Psoas muscle (tissue), 8 donors: Measurements from ENCODE around the gene EARS2. TPM values are rescaled to one million over a fixed set of nuclear protein-coding genes. Genes with fewer than 3 reads are reported as not detected.

ENCODE experiments used
- ATAC-seq, 4 donors: fragments of 200-7000 bp; cut with Tn5 transposase; one replicate each; pipeline ENCODE4 v1.9.1; 2020; ENCODE audit warnings: moderate library complexity in 3 of 4, mild to moderate bottlenecking in 2 of 4
- DNase-seq, 2 donors: peaks; one replicate each; pipeline ENCODE4 v3.0.0-alpha.2; 2020
- H3K27ac ChIP-seq: fragments of 200-600 bp; one replicate; pipeline ENCODE4 v1.8.0; 2022
- H3K27me3 ChIP-seq, 3 donors: fragments of 200-600 bp in 1 of 3; one replicate each; pipeline versions ENCODE4 v1.6.1 to v1.8.0; 2013 to 2022; ENCODE audit warnings: low read length in 2 of 3, mild to moderate bottlenecking in 2 of 3, moderate library complexity in 1 of 3; ENCODE audit not compliant: insufficient read depth in 3 of 3
- H3K36me3 ChIP-seq, 2 donors: fragments of 200-600 bp in 1 of 2; one replicate each; pipeline versions ENCODE4 v1.6.1 to v1.8.0; 2013 to 2022; ENCODE audit warnings: low read depth in 1 of 2, mild to moderate bottlenecking in 1 of 2, moderate library complexity in 1 of 2; ENCODE audit not compliant: insufficient read depth in 1 of 2
- H3K4me1 ChIP-seq: fragments of 200-600 bp; one replicate; pipeline ENCODE4 v1.8.0; 2022
- H3K4me3 ChIP-seq: fragments of 200-600 bp; one replicate; pipeline ENCODE4 v1.8.0; 2022; ENCODE audit warnings: mild to moderate bottlenecking
- H3K9me3 ChIP-seq: fragments of 200-600 bp; one replicate; pipeline ENCODE4 v1.8.0; 2022
- WGBS, 3 donors: extraction: QIAGEN DNeasy Blood & Tissue Kit; methylation state at CpG; one replicate each; pipeline versions ENCODE4 v1.1.6 to v1.1.7; 2013; 5-methylcytosine and 5-hydroxymethylcytosine counted together
- intact Hi-C, 2 donors: fragments of 100-400 bp; cut with DNase I; formaldehyde crosslinking; loops; one replicate each; pipeline versions ENCODE4 v1.11.0 to v1.14.2; 2022
- polyA plus RNA-seq, 3 donors: library from polyadenylated mRNA; stranded (reverse); fragments of 200-250 nt; gene quantifications; one replicate each; pipeline ENCODE4 v1.2.3, GENCODE V29; 2013
- total RNA-seq, 4 donors: library from RNA; stranded (reverse); fragmentation: NEBNext Ultra II Directional in 2 of 4; extraction: Animal tissue kit (Norgen Biotek cat#: 25700) in 2 of 4; gene quantifications; one replicate each; pipeline versions ENCODE4 v1.2.1 to v1.2.4, GENCODE V29; 2021 to 2023
- TF ChIP-seq, protein P1 (sequence below): fragments of 200-600 bp; IDR thresholded peaks from one replicate; pipeline ENCODE4 v1.8.0; 2022; ENCODE audit warnings: antibody characterized with exemption
- donor health status: healthy with polysubstance abuse.
- donor health status: DM: no; HTN: no; CAD: no; lungs with moderate emphysema.
- donor health status: Bipolar disorder and iron deficiency.
- donor health status: healthy.
- donor health status: DM: yes; HTN: yes; CAD: no.
- donor health status: DM: no; HTN: no; CAD: no.
- donor health status: DM: no; HTN: no; CAD: no.
- donor health status: DM: yes; HTN: yes; CAD: no.

The EARS2 gene
- total and polyA plus RNA-seq, 7 donors: 12.1 to 28.3 (median 19.8) TPM

DNA sequence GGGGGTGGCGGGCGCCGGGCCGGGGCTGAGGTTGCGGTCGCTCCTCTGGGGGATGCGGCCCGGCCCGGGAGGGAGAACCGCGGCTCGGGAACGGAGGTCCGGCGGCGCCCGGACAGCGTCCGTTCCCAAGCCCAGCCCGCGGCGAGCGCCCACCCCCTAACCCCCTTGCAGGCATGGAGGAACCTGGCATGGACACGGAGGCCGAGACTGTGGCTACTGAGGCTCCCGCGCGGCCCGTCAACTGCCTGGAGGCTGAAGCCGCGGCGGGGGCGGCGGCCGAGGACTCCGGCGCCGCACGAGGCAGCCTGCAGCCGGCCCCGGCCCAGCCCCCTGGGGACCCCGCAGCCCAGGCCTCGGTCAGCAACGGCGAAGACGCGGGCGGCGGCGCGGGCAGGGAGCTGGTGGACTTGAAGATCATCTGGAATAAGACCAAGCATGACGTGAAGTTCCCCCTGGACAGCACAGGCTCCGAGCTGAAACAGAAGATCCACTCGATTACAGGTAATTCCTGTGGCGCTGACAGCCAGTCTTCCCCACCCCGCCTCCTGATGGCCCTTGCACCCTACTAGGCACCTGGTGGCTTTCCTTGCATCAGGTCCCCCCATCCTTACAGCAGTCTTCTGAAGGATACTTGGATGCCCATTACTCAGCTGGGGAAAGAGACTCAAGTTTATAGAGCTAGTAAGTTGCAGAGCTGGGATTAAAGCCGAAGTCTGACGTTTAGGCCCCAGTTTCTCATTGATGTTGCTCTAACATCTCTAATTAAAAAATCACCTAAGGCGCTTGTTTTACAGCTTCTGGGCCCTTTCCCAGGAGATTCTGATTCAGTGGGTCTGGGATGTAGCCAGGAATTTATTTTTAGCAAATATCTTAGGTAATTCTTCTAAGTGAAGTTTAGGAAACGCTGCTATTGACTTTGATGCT lies 891 bp upstream of the EARS2 start:
- intact Hi-C loops: loop anchor here (1.0 to 10.0 kb wide), 5 partner anchors 38 to 987 kb away; partner anchors contain the start of genes NDUFAB1 (in 2 of the 2), COG7 (in 1 of the 2) and GGA2 (in 1 of the 2)
- 0 to 1% (median 0%) methylated on average over 39 to 60 of the region's 60 CpGs for WGBS, 3 donors
- H3K27me3 ChIP-seq: no peaks in the 10 kb centered on the region
- DNase-seq: peak in 1 of 2 donors; percentile 42
- peaks cover 52% of the 10 kb centered on the region for H3K4me1 ChIP-seq
- peak; percentile 4 to 17 (median 10) for ATAC-seq
- H3K27ac ChIP-seq: peak overlapping the region; percentile 93
- TF ChIP-seq, protein P1, sequence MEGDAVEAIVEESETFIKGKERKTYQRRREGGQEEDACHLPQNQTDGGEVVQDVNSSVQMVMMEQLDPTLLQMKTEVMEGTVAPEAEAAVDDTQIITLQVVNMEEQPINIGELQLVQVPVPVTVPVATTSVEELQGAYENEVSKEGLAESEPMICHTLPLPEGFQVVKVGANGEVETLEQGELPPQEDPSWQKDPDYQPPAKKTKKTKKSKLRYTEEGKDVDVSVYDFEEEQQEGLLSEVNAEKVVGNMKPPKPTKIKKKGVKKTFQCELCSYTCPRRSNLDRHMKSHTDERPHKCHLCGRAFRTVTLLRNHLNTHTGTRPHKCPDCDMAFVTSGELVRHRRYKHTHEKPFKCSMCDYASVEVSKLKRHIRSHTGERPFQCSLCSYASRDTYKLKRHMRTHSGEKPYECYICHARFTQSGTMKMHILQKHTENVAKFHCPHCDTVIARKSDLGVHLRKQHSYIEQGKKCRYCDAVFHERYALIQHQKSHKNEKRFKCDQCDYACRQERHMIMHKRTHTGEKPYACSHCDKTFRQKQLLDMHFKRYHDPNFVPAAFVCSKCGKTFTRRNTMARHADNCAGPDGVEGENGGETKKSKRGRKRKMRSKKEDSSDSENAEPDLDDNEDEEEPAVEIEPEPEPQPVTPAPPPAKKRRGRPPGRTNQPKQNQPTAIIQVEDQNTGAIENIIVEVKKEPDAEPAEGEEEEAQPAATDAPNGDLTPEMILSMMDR: no peak
- peaks cover 21 to 61% of the 10 kb centered on the region in 2 donors for H3K36me3 ChIP-seq
- H3K9me3 ChIP-seq: no peaks in the 10 kb centered on the region
- H3K4me3 ChIP-seq: peak overlapping the region; percentile 85

DNA sequence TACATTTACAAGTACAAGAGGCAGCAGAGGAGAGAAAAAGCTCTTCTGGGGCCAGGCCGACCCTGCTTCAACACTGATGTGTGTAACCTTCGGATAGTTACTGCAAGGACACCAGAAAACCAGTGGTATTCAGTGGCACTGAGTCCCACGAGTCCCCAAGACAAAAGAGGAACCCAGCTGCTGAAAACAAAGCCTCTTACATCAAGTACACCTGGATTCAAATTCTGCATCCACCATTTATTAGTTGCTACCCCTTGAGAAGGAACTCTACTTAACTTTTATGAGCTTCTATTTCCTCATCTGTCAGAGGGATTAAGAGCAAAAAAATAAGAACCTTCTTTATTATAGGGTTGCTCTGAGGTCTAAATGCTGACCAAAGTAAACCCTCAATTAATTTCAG lies 2.6 kb downstream of the EARS2 start:
- Histone ChIP-seq H3K36me3 (peaks cover 17 to 61% of the 10 kb centered on the region in 2 donors), H3K27me3 (no peaks in the 10 kb centered on the region), H3K4me1 (peaks cover 17% of the 10 kb centered on the region), H3K27ac (no peak overlapping the region), H3K4me3 (no peak overlapping the region), H3K9me3 (no peaks in the 10 kb centered on the region)
- ATAC-seq (no peak), DNase-seq (no peak)
- TF ChIP-seq, protein P1: no peak
- WGBS, 3 donors: 78 to 86% (median 85%) methylated on average over 3 of the region's 3 CpGs
- intact Hi-C loops: loop anchor here in 1 of 2 donors (10.0 kb wide), 2 partner anchors 100 to 990 kb away; partner anchors contain the start of gene COG7

DNA sequence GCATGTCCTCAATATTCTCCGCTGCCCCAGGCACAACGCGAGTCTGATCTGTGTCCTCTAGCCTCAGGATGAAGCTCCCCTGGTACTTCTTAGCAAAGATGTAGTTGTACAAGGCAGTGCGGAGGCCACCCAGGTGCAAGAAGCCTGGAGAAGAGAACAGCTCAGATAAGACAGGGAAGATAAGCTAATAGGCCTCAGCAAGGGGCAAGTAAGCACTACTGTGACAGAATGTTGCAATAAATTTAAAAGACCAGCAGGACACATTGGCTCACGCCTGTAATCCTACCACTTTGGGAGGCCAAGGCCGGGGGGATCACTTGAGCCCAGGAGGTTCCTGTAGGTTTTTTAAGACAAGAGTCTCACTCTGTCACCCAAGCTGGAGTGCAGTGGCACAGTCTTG lies 5.0 kb downstream of the EARS2 start:
- H3K4me3 ChIP-seq: no peak overlapping the region
- no peaks in the 10 kb centered on the region for H3K9me3 ChIP-seq
- DNase-seq (no peak), ATAC-seq (no peak)
- H3K27me3 ChIP-seq: no peaks in the 10 kb centered on the region
- TF ChIP-seq, protein P1: no peak
- no peak overlapping the region for H3K27ac ChIP-seq
- H3K4me1 ChIP-seq: peaks cover 6% of the 10 kb centered on the region
- H3K36me3 ChIP-seq: peaks cover 12 to 77% of the 10 kb centered on the region in 2 donors
- WGBS, 3 donors: 75 to 86% (median 78%) methylated on average over 6 of the region's 6 CpGs
- intact Hi-C loops: loop anchor here in 1 of 2 donors (10.0 kb wide), 2 partner anchors 97 to 993 kb away; partner anchors contain the start of gene COG7

DNA sequence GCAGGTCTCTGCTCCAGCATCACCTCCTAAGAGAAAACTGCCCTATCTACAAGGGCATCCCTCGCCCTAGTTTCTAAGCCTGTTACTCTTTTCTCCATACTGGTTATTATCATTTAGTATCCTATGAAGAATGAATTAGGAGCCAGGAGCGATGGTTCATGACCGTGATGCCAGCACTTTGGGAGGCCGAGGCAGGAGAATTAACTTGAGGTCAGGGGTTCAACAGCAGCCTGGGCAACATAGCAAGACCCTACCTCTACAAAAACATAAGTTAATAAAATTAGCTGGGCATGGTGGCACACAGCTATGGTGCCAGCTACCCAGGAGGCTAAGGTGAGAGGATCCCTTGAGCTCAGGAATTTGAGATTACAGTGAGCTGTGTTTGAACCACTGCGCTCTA lies 7.2 kb downstream of the EARS2 start:
- H3K36me3 ChIP-seq: peaks cover 16 to 98% of the 10 kb centered on the region in 2 donors
- WGBS, 3 donors: 95 to 97% (median 97%) methylated on average over 5 of the region's 5 CpGs
- ATAC-seq (no peak), DNase-seq (no peak)
- no peak overlapping the region for H3K4me3 ChIP-seq
- TF ChIP-seq, protein P1: no peak
- no peaks in the 10 kb centered on the region for H3K27me3 ChIP-seq
- no peaks in the 10 kb centered on the region for H3K4me1 ChIP-seq
- intact Hi-C loops: loop anchor here in 1 of 2 donors (10.0 kb wide), 2 partner anchors 95 to 995 kb away; partner anchors contain the start of gene COG7
- H3K27ac ChIP-seq: no peak overlapping the region
- H3K9me3 ChIP-seq: no peaks in the 10 kb centered on the region
